Measurements from ENCODE around the gene FAM53B. TPM values are rescaled to one million over a fixed set of nuclear protein-coding genes. Genes with fewer than 3 reads are reported as not detected.

The FAM53B gene
- total and polyA plus RNA-seq, 7 donors = 9.6 to 36.6 (median 34.2) TPM

DNA sequence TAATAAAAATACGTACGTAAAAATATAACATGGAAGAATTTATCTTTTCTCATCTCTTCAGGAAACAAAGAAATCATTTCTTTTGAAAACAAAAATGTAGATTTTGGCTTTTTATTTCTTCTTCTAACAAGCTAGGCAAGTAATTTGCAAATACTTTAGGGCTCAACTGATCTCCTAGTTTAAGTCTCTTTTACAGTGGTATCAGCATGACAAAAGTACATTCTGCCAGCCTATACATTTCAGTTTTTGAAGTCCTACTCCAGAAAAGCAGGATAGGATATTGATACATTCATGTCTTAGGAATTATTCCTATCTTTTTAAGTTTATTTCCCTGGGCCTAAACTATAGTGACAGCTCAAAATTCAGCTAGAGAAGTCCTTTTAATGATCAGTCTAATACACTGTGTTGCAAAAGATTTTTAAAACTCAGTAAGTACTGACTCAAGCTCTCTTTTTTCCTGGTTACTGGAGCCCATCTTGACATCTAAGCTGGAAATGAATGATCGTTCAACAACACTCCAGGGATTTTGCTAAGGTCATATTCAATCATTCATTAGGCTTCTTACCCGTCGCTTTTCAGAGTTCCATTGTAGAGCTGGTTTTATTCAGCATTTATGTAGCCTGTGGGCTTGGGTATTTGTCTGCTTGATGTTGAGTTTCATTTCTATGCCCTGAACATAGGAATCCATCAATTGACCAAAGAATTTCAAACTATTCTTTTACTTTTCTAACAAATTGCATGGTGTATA lies 12.2 kb upstream of the FAM53B start:
- Histone ChIP-seq H3K4me1 (no peaks in the 10 kb centered on the region), H3K9me3 (no peaks in the 10 kb centered on the region), H3K36me3 (peaks cover 0 to 52% (median 7%) of the 10 kb centered on the region in 4 donors), H3K4me3 (no peak overlapping the region), H3K27me3 (no peaks in the 10 kb centered on the region), H3K27ac (no peak overlapping the region)
- DNase-seq = no peak
- 80 to 88% methylated on average over 5 of the region's 5 CpGs for WGBS, 2 donors
- TF ChIP-seq POLR2A (IDR thresholded peaks at IDR 0.05) (no peak), POLR2AphosphoS5 (IDR thresholded peaks at IDR 0.05) (no peak), EP300 (IDR thresholded peaks at IDR 0.05) (no peak)
- TF ChIP-seq, protein P1, sequence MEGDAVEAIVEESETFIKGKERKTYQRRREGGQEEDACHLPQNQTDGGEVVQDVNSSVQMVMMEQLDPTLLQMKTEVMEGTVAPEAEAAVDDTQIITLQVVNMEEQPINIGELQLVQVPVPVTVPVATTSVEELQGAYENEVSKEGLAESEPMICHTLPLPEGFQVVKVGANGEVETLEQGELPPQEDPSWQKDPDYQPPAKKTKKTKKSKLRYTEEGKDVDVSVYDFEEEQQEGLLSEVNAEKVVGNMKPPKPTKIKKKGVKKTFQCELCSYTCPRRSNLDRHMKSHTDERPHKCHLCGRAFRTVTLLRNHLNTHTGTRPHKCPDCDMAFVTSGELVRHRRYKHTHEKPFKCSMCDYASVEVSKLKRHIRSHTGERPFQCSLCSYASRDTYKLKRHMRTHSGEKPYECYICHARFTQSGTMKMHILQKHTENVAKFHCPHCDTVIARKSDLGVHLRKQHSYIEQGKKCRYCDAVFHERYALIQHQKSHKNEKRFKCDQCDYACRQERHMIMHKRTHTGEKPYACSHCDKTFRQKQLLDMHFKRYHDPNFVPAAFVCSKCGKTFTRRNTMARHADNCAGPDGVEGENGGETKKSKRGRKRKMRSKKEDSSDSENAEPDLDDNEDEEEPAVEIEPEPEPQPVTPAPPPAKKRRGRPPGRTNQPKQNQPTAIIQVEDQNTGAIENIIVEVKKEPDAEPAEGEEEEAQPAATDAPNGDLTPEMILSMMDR (IDR thresholded peaks at IDR 0.05) = no peak
- intact Hi-C loops (cut with DNase I) = no loop called here

DNA sequence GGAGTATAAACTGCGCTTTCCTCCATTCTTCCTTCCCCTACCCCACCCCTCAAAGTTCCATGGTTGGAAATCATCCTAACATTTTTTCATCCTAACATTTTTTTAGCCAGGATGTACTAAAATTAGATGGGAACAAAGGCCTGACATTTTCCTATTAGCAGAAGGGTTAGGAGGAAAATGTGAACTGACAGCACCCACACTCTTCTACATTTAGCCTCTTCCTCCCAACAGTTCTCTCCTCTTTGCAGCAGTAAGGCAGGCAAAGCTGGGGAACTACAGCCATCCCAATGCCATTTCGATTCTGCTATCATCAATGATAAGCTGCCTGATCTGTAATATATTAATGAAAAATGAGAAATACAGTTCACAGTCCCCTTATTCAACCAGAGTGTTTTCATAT lies 11.4 kb upstream of the FAM53B start:
- no peaks in the 10 kb centered on the region for H3K4me1 ChIP-seq
- H3K4me3 ChIP-seq = no peak overlapping the region
- H3K36me3 ChIP-seq = peaks cover 0 to 46% (median 7%) of the 10 kb centered on the region in 4 donors
- no peak overlapping the region for H3K27ac ChIP-seq
- H3K27me3 ChIP-seq = no peaks in the 10 kb centered on the region
- TF ChIP-seq POLR2AphosphoS5 (IDR thresholded peaks at IDR 0.05) = no peak
- no peak for DNase-seq
- intact Hi-C loops (cut with DNase I) = no loop called here
- H3K9me3 ChIP-seq = no peaks in the 10 kb centered on the region
- WGBS, 2 donors = 90 to 93% methylated on average over 2 of the region's 2 CpGs

DNA sequence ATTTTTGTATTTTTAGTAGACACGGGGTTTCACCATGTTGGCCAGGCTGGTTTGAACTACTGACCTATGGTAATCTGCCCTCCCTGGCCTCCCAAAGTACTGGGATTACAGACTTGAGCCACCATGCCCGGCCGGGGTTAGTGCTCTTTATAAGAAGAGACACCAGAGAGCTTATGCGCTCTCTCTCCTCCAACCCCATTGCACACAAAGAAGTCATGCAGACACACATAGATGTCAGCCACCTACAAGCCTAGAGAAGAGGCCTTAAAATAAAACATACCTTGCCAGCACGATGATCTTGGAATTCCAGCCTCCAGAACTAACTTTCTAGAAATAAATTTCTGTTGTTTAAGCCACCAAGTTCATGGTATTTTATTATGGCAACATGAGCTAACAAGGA lies 10.0 kb upstream of the FAM53B start:
- H3K4me1 ChIP-seq = no peaks in the 10 kb centered on the region
- WGBS, 2 donors = 95 to 97% methylated on average over 5 of the region's 5 CpGs
- H3K27me3 ChIP-seq = no peaks in the 10 kb centered on the region
- H3K9me3 ChIP-seq = no peaks in the 10 kb centered on the region
- H3K36me3 ChIP-seq = peaks cover 0 to 34% (median 3%) of the 10 kb centered on the region in 4 donors
- H3K27ac ChIP-seq = no peak overlapping the region
- DNase-seq = no peak
- no peak for TF ChIP-seq EP300 (IDR thresholded peaks at IDR 0.05)
- TF ChIP-seq POLR2AphosphoS5 (IDR thresholded peaks at IDR 0.05) = no peak
- no peak for TF ChIP-seq POLR2A (IDR thresholded peaks at IDR 0.05)
- TF ChIP-seq, protein P1 (IDR thresholded peaks at IDR 0.05) = no peak
- intact Hi-C loops (cut with DNase I) = no loop called here
- H3K4me3 ChIP-seq = no peak overlapping the region

DNA sequence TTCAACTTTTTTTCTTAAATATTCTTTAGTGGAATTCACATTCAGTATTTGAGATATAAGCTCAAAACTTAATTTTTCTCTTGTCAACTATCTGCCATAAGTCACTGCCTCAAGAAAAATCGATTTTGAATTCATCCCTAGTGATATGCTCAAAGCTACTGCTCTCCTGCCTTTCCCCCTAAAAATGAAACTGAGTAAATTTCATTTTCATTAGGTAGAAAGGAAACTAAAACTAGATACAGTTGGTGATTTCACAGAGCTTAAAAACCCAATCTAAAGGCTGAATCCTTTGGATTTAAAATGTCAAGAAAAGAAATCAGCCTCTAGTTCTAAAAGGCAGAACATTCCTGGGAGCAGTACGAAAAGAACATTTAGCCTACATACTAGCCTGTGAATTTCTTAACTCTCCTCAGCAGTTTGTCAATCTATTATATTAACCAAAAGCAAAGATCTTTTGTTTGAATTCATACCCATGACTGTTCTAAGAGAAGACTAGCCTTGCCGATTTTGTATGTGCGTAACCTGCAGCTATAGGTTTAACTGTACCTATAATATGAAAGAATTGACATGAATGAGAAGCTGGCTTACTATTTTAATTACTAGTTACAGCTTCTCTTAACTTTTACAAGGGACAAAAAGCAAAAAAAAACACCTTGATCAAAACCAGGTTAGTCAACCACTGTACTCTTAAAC lies 4.9 kb upstream of the FAM53B start:
- no peak overlapping the region for H3K27ac ChIP-seq
- no peaks in the 10 kb centered on the region for H3K9me3 ChIP-seq
- H3K4me3 ChIP-seq = no peak overlapping the region
- TF ChIP-seq POLR2AphosphoS5 (IDR thresholded peaks at IDR 0.05) (no peak), POLR2A (IDR thresholded peaks at IDR 0.05) (no peak), EP300 (IDR thresholded peaks at IDR 0.05) (no peak)
- TF ChIP-seq, protein P1 (IDR thresholded peaks at IDR 0.05) = no peak
- H3K4me1 ChIP-seq = peaks cover 0 to 15% (median 12%) of the 10 kb centered on the region in 4 donors
- H3K36me3 ChIP-seq = peaks cover 0 to 11% (median 2%) of the 10 kb centered on the region in 4 donors
- no peak for DNase-seq
- H3K27me3 ChIP-seq = no peaks in the 10 kb centered on the region
- intact Hi-C loops (cut with DNase I) = loop anchor here (10.0 kb wide), 1 partner anchor 166 kb away; no protein-coding TSS in a partner anchor
- 73 to 76% methylated on average over 4 of the region's 4 CpGs for whole genome bisulfite sequencing, 2 donors

DNA sequence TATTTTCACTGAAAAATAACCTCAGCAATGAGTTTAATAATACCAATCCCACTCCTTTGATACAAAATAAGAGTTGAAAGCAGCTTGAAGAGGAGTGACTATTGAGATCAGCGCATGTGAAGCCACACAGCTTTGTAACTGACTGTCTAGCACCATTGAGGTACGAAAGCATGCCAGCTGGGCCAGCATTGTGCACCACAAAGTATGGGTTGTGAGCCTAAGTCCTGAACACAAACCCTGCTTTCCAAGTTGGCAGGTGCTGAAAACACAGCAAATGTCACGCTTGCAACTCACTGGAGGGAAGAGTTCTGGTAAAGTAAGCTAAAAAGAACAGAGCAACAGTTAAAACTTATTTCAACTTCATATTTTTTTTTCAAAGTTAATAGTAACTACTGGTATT lies 4.0 kb upstream of the FAM53B start:
- no peak overlapping the region for H3K4me3 ChIP-seq
- TF ChIP-seq POLR2AphosphoS5 (IDR thresholded peaks at IDR 0.05) = no peak
- TF ChIP-seq, protein P1 (IDR thresholded peaks at IDR 0.05) = no peak
- no peak for TF ChIP-seq EP300 (IDR thresholded peaks at IDR 0.05)
- no peak for TF ChIP-seq POLR2A (IDR thresholded peaks at IDR 0.05)
- DNase-seq = no peak
- no peak overlapping the region for H3K27ac ChIP-seq
- H3K9me3 ChIP-seq = no peaks in the 10 kb centered on the region
- intact Hi-C loops (cut with DNase I) = loop anchor here (10.0 kb wide), 1 partner anchor 167 kb away; no protein-coding TSS in a partner anchor
- WGBS, 2 donors = 88 to 93% methylated on average over 3 of the region's 3 CpGs
- H3K36me3 ChIP-seq = peaks cover 0 to 5% (median 2%) of the 10 kb centered on the region in 4 donors
- no peaks in the 10 kb centered on the region for H3K27me3 ChIP-seq
- H3K4me1 ChIP-seq = peaks cover 0 to 15% (median 12%) of the 10 kb centered on the region in 4 donors
